ENCODE data around the gene SRP19. TPM values are rescaled to one million over a fixed set of nuclear protein-coding genes. Genes with fewer than 3 reads are reported as not detected.
"Not testable (repeated sequence)": the region's sequence is repeated elsewhere in the genome, so short reads cannot be mapped to it uniquely, and the experiment has no call there.

Gene SRP19
- total RNA-seq, 6 experiments from 2014 or later, result 53.8 to 69.5 (median 58.9) TPM

- TF ChIP-seq, protein P1, sequence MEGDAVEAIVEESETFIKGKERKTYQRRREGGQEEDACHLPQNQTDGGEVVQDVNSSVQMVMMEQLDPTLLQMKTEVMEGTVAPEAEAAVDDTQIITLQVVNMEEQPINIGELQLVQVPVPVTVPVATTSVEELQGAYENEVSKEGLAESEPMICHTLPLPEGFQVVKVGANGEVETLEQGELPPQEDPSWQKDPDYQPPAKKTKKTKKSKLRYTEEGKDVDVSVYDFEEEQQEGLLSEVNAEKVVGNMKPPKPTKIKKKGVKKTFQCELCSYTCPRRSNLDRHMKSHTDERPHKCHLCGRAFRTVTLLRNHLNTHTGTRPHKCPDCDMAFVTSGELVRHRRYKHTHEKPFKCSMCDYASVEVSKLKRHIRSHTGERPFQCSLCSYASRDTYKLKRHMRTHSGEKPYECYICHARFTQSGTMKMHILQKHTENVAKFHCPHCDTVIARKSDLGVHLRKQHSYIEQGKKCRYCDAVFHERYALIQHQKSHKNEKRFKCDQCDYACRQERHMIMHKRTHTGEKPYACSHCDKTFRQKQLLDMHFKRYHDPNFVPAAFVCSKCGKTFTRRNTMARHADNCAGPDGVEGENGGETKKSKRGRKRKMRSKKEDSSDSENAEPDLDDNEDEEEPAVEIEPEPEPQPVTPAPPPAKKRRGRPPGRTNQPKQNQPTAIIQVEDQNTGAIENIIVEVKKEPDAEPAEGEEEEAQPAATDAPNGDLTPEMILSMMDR (IDR thresholded peaks at IDR 0.05), result no peak
- peaks cover 2% of the 10 kb centered on the region; the same call in 1 of the 2 replicates for H3K27me3 Mint-ChIP-seq (ENCODE audit: insufficient read depth)
- H3K27ac Mint-ChIP-seq, result no peak overlapping the region
- peaks cover 6% of the 10 kb centered on the region for H3K4me1 Mint-ChIP-seq (ENCODE audit: low read depth)
- no peak overlapping the region for H3K4me3 Mint-ChIP-seq
- no peaks in the 10 kb centered on the region for H3K9me3 Mint-ChIP-seq
- H3K36me3 Mint-ChIP-seq (ENCODE audit: low read depth), result peaks cover 9% of the 10 kb centered on the region
- DNase-seq, result no peak
These were observed 13.8 kb upstream of the SRP19 start for GRCh38 chr5:112847306-112847705.

DNA sequence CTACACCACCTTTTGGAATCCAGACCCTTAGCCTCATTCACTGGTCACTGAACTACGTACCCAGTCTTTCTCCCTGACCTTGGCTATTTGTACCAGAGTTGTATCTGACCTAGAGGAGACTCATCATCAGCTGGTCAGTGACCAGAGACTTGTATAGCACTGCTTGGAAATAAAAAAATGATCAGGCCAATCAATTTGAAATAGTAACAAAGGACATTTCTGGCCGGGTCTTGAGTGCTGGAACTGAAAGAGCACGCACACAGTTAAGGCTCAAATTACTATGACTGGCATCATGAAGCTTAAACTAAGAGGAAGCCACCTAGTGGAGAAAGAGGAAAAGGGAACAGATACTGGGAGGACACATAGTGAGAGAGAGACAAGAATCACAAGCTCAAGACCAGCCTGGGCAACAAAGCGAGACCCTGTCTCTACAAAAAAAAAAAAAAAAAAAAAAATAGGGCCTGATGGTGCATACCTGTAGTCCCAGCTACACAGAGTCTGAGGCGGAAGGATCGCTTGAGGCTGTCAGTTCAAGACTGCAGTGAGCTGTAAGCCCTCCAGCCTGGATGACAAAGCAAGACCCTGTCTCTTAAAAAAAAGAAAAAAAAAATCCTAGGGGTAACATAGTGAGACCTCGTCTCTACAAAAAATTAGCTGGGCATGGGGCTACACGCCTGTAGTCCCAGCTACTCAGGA is 12.8 kb upstream of the SRP19 start:
- Mint-ChIP-seq H3K9me3 (no peaks in the 10 kb centered on the region), H3K4me3 (peak overlapping the region; percentile 52), H3K36me3 (ENCODE audit: low read depth) (no peaks in the 10 kb centered on the region), H3K4me1 (ENCODE audit: low read depth) (peaks cover 6% of the 10 kb centered on the region), H3K27ac (peak overlapping the region; percentile 54), H3K27me3 (ENCODE audit: insufficient read depth) (peaks cover 2% of the 10 kb centered on the region; the same call in 1 of the 2 replicates)
- peak; percentile 71 for DNase-seq
- TF ChIP-seq, protein P1 (IDR thresholded peaks at IDR 0.05), result peak; percentile 83

DNA sequence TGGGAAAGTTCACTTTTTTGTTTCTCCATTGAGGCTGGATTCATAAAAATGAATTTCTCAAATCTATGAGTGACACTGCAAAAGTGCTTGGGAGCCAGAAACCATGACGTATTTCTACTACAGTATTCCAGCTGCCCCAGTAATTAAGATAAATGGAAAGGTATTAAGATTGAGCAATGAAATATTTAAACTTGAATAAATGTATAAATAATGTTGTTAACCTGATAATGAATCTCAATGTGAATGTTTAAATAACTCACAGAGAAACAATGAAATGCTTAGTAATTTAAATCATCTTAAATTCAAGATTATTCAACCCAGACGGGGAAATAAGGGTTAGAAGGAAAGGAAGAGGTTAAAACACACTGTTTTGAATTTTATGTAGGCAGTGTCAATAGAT is 11.2 kb upstream of the SRP19 start:
- Mint-ChIP-seq H3K36me3 (ENCODE audit: low read depth) (no peaks in the 10 kb centered on the region), H3K9me3 (peaks cover 6% of the 10 kb centered on the region), H3K4me3 (no peak overlapping the region), H3K27me3 (ENCODE audit: insufficient read depth) (peaks cover 5% of the 10 kb centered on the region), H3K4me1 (ENCODE audit: low read depth) (peaks cover 6% of the 10 kb centered on the region), H3K27ac (no peak overlapping the region)
- TF ChIP-seq, protein P1 (IDR thresholded peaks at IDR 0.05), result no peak
- no peak for DNase-seq

DNA sequence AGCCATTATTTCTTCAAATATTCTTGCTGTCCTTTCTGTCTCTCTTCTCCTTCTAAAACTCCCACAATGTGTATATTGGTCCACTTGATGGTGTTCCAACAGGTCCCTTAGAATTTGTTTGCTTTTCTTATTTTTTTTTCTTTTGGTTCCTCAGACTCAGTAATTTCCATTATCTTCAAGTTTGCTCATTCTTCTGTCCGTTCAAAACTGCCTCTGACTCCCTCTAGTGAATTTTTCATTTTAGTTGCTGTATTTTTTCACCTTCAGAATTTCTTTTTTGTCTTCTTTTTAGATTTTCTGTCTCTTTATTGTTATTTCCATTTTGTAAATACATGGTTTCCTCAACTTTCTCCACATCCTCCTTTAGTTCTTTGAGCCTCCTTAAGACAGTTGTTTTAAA is 6.4 kb upstream of the SRP19 start:
- H3K27me3 Mint-ChIP-seq (ENCODE audit: insufficient read depth), result peaks cover 8% of the 10 kb centered on the region
- DNase-seq, result no peak
- H3K4me1 Mint-ChIP-seq (ENCODE audit: low read depth), result no peaks in the 10 kb centered on the region
- no peaks in the 10 kb centered on the region for H3K36me3 Mint-ChIP-seq (ENCODE audit: low read depth)
- no peak overlapping the region for H3K27ac Mint-ChIP-seq
- no peak overlapping the region for H3K4me3 Mint-ChIP-seq
- TF ChIP-seq, protein P1 (IDR thresholded peaks at IDR 0.05), result peak; percentile 25; the same call in 1 of the 2 replicates
- H3K9me3 Mint-ChIP-seq, result peaks cover 7% of the 10 kb centered on the region

GRCh38 chr5:112857866-112858265 is 3.2 kb upstream of the SRP19 start:
- Mint-ChIP-seq H3K9me3 (peaks cover 12% of the 10 kb centered on the region), H3K4me1 (ENCODE audit: low read depth) (peaks cover 15% of the 10 kb centered on the region), H3K27me3 (ENCODE audit: insufficient read depth) (peaks cover 7% of the 10 kb centered on the region), H3K4me3 (no peak overlapping the region), H3K36me3 (ENCODE audit: low read depth) (peaks cover 18% of the 10 kb centered on the region), H3K27ac (no peak overlapping the region)
- no peak for DNase-seq
- TF ChIP-seq, protein P1 (IDR thresholded peaks at IDR 0.05), result no peak

DNA sequence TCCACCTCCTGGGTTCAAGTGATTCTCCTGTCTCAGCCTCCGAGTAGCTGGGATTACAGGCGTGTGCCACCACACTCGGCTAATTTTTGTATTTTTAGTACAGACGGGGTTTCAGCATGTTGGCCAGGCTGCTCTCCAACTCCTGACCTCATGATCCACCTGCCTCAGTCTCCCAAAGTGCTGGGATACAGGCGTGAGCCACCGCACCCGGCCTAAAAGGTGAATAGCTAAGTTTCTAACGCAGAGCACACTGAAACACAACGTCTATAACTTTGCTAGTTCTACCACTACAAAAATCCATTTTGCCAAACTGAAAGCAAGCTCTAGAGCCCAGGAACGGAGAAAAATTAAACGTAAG is 537 bp upstream of the SRP19 start:
- H3K4me1 Mint-ChIP-seq (ENCODE audit: low read depth), result peaks cover 26% of the 10 kb centered on the region
- peak overlapping the region; percentile 97 for H3K27ac Mint-ChIP-seq
- peaks cover 28% of the 10 kb centered on the region for H3K36me3 Mint-ChIP-seq (ENCODE audit: low read depth)
- H3K4me3 Mint-ChIP-seq, result peak overlapping the region; percentile 98
- H3K27me3 Mint-ChIP-seq (ENCODE audit: insufficient read depth); H3K9me3 Mint-ChIP-seq; DNase-seq: not testable (repeated sequence)
